Kidney epithelial cell (primary cell): ENCODE data around the gene APOA1. TPM values are rescaled to one million over a fixed set of nuclear protein-coding genes. Genes with fewer than 3 reads are reported as not detected.

ENCODE experiments used
- DNase-seq: peaks from one replicate; pipeline ENCODE4 v3.0.0-alpha.2; 2010; ENCODE audit warnings: low read depth
- H3K27me3 ChIP-seq: 2 replicates; pipeline ENCODE4 v1.6.0; 2011; ENCODE audit warnings: low read length; ENCODE audit not compliant: control insufficient read depth, insufficient read depth
- H3K36me3 ChIP-seq: 2 replicates; pipeline ENCODE4 v1.5.1; 2011; ENCODE audit warnings: low read length; ENCODE audit not compliant: control insufficient read depth, insufficient read depth
- H3K4me3 ChIP-seq: 2 replicates; pipeline ENCODE4 v1.5.1; 2011; ENCODE audit warnings: low read depth, mild to moderate bottlenecking, control low read depth, low read length
- CTCF ChIP-seq: IDR thresholded peaks from 2 replicates; pipeline ENCODE4 v1.5.1; 2011; ENCODE audit warnings: mild to moderate bottlenecking, moderate library complexity, low read length, control low read depth, inconsistent platforms; ENCODE audit not compliant: insufficient read depth, poor library complexity, severe bottlenecking
- total RNA-seq: library from RNA; depleted of rRNA; stranded (reverse); fragments of >200 nt; gene quantifications from 2 replicates; pipeline ENCODE4 v1.2.3, GENCODE V29; 2015

The APOA1 gene
- total RNA-seq, 1 donor from 2014 or later: not detected

- Histone ChIP-seq H3K27me3 (peaks cover 6% of the 10 kb centered on the region), H3K36me3 (no peaks in the 10 kb centered on the region), H3K4me3 (no peak overlapping the region)
- no peak for DNase-seq
- TF ChIP-seq CTCF: no peak
Measured at GRCh38 chr11:116827461-116827860, 10.0 kb downstream of the APOA1 start.

- Histone ChIP-seq H3K36me3 (no peaks in the 10 kb centered on the region), H3K4me3 (no peak overlapping the region), H3K27me3 (peaks cover 6% of the 10 kb centered on the region)
- no peak for DNase-seq
- TF ChIP-seq CTCF: no peak
Measured at GRCh38 chr11:116826751-116827431, 10.5 kb downstream of the APOA1 start.

GRCh38 chr11:116825854-116826750 lies 11.3 kb downstream of the APOA1 start:
- Histone ChIP-seq H3K4me3 (no peak overlapping the region), H3K27me3 (peaks cover 6% of the 10 kb centered on the region), H3K36me3 (no peaks in the 10 kb centered on the region)
- no peak for DNase-seq
- TF ChIP-seq CTCF: no peak

GRCh38 chr11:116825434-116825833 lies 12.0 kb downstream of the APOA1 start:
- no peak overlapping the region for H3K4me3 ChIP-seq
- no peak for DNase-seq
- H3K27me3 ChIP-seq: peaks cover 6% of the 10 kb centered on the region
- H3K36me3 ChIP-seq: no peaks in the 10 kb centered on the region
- TF ChIP-seq CTCF: no peak

GRCh38 chr11:116823031-116823843 lies 14.2 kb downstream of the APOA1 start, which contains the start of gene APOA4:
Gene APOA4 (minus strand): TSS chr11:116823304. CDS start chr11:116823191, 113 bp downstream.
- TF ChIP-seq CTCF: no peak
- no peak within 1 kb of the TSS for H3K4me3 ChIP-seq
- no peaks in the 10 kb centered on the region for H3K36me3 ChIP-seq
- DNase-seq: no peak
- H3K27me3 ChIP-seq: peaks cover 4% of the 10 kb centered on the region
